DOHH2 (cell line): ENCODE data around the gene ARL8B.

Experiments
- H3F3A ChIP-seq: fragments of 200-600 bp; sonication (generic), shearing (Covaris generic); 2 replicates; pipeline ENCODE4 v1.6.0; 2016; ENCODE audit warnings: antibody characterized with exemption, mild to moderate bottlenecking; ENCODE audit not compliant: control insufficient read depth, insufficient read depth
- H3K27ac ChIP-seq: fragments of 200-600 bp; sonication (generic); 2 replicates; pipeline ENCODE4 v1.5.1; 2014; ENCODE audit warnings: low read depth, mild to moderate bottlenecking, low read length, moderate library complexity
- H3K27me3 ChIP-seq: fragments of 200-600 bp; sonication (generic); 2 replicates; pipeline ENCODE4 v1.6.1; 2014; ENCODE audit warnings: mild to moderate bottlenecking, low read length, mixed read lengths; ENCODE audit not compliant: control insufficient read depth
- H3K36me3 ChIP-seq: fragments of 200-600 bp; sonication (generic); 2 replicates; pipeline ENCODE4 v1.6.1; 2014; ENCODE audit warnings: mild to moderate bottlenecking, low read length, moderate library complexity, mixed read lengths; ENCODE audit not compliant: control insufficient read depth
- H3K4me1 ChIP-seq: fragments of 200-600 bp; sonication (generic); 2 replicates; pipeline ENCODE4 v1.6.1; 2014; ENCODE audit warnings: mild to moderate bottlenecking, low read length, mixed read lengths; ENCODE audit not compliant: control insufficient read depth
- H3K4me2 ChIP-seq: fragments of 200-600 bp; sonication (generic); 2 replicates; pipeline ENCODE4 v1.6.0; 2014; ENCODE audit warnings: mild to moderate bottlenecking, low read length, moderate library complexity
- H3K4me3 ChIP-seq: fragments of 200-600 bp; sonication (generic); 2 replicates; pipeline ENCODE4 v1.5.1; 2014; ENCODE audit warnings: mild to moderate bottlenecking, low read length, mixed read lengths
- H3K79me2 ChIP-seq: fragments of 200-600 bp; sonication (generic); 2 replicates; pipeline ENCODE4 v1.6.1; 2014; ENCODE audit warnings: mild to moderate bottlenecking, low read length, mixed read lengths; ENCODE audit not compliant: control insufficient read depth
- H3K9me2 ChIP-seq: fragments of 200-600 bp; sonication (generic); replicated peaks from 2 replicates; pipeline ENCODE4 v1.6.1; 2014; ENCODE audit warnings: mild to moderate bottlenecking, low read length, mixed read lengths; ENCODE audit not compliant: control insufficient read depth
- H3K9me3 ChIP-seq: fragments of 200-600 bp; sonication (generic); 2 replicates; pipeline ENCODE4 v1.6.1; 2014; ENCODE audit warnings: antibody characterized with exemption, low read length, mixed read lengths; ENCODE audit not compliant: control insufficient read depth, insufficient read depth
- H4K20me1 ChIP-seq: fragments of 200-600 bp; sonication (generic); 2 replicates; pipeline ENCODE4 v1.6.0; 2014; ENCODE audit warnings: low read depth, mild to moderate bottlenecking, antibody characterized with exemption, low read length, moderate library complexity; ENCODE audit not compliant: control insufficient read depth, insufficient read depth
- EZH2phosphoT487 ChIP-seq: fragments of 200-600 bp; sonication (generic); IDR thresholded peaks from 2 replicates; pipeline ENCODE4 v1.6.1; 2017; ENCODE audit warnings: borderline replicate concordance, mild to moderate bottlenecking, antibody characterized with exemption, low read length, moderate library complexity, mixed read lengths
- TF ChIP-seq, protein P1 (sequence below): fragments of 200-600 bp; sonication (generic); IDR thresholded peaks from one replicate; pipeline ENCODE4 v1.5.1; 2014; ENCODE audit warnings: antibody characterized with exemption, mild to moderate bottlenecking, low read depth, low read length; ENCODE audit not compliant: poor library complexity, severe bottlenecking

The ARL8B gene

GRCh38 chr3:5165698-5166097, 43.6 kb downstream of the ARL8B start:
- Histone ChIP-seq H3K4me2 (no peak overlapping the region), H3K27me3 (no peaks in the 10 kb centered on the region), H3F3A (peaks cover 9% of the 10 kb centered on the region; the same call in 1 of the 2 replicates), H3K9me2 (no peaks in the 10 kb centered on the region), H3K79me2 (peaks cover 100% of the 10 kb centered on the region), H4K20me1 (0 out of 2 replicates have a peak, but pooled peaks cover 4% of the 10 kb centered on the region), H3K4me3 (no peak overlapping the region), H3K4me1 (peaks cover 70% of the 10 kb centered on the region), H3K36me3 (peaks cover 21% of the 10 kb centered on the region), H3K9me3 (no peaks in the 10 kb centered on the region), H3K27ac (no peak overlapping the region)
- TF ChIP-seq EZH2phosphoT487 = no peak
- TF ChIP-seq, protein P1, sequence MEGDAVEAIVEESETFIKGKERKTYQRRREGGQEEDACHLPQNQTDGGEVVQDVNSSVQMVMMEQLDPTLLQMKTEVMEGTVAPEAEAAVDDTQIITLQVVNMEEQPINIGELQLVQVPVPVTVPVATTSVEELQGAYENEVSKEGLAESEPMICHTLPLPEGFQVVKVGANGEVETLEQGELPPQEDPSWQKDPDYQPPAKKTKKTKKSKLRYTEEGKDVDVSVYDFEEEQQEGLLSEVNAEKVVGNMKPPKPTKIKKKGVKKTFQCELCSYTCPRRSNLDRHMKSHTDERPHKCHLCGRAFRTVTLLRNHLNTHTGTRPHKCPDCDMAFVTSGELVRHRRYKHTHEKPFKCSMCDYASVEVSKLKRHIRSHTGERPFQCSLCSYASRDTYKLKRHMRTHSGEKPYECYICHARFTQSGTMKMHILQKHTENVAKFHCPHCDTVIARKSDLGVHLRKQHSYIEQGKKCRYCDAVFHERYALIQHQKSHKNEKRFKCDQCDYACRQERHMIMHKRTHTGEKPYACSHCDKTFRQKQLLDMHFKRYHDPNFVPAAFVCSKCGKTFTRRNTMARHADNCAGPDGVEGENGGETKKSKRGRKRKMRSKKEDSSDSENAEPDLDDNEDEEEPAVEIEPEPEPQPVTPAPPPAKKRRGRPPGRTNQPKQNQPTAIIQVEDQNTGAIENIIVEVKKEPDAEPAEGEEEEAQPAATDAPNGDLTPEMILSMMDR = no peak

- Histone ChIP-seq H3K27me3 (no peaks in the 10 kb centered on the region), H3K9me3 (no peaks in the 10 kb centered on the region), H3K9me2 (no peaks in the 10 kb centered on the region), H3K79me2 (peaks cover 95% of the 10 kb centered on the region), H3K4me2 (no peak overlapping the region), H3K4me3 (no peak overlapping the region), H3K27ac (no peak overlapping the region), H3K4me1 (peaks cover 59% of the 10 kb centered on the region), H3F3A (peaks cover 9% of the 10 kb centered on the region; the same call in 1 of the 2 replicates), H4K20me1 (no peaks in the 10 kb centered on the region), H3K36me3 (peaks cover 27% of the 10 kb centered on the region)
- no peak for TF ChIP-seq EZH2phosphoT487
- TF ChIP-seq, protein P1 = no peak
Measured at GRCh38 chr3:5166846-5167245, 44.8 kb downstream of the ARL8B start.

DNA sequence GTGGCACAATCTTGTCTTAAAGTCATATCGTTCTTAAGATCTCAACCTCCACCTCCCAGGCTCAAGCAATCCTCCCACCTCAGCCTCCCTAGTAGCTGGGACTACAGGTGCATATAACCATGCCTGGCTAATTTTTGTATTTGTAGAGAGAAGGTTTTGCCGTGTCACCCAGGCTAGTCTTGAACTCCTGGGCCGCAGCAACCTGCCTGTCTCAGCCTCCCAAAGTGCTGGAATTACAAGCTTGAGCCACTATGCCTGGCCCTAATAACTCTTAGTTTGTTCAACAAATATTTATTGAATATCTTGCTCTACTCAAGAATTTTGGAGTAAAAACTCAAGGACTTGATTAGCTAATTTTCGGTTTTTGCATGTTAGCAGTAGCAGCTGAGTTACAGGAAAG, 46.0 kb downstream of the ARL8B start:
- H3K36me3 ChIP-seq = peaks cover 35% of the 10 kb centered on the region
- peaks cover 82% of the 10 kb centered on the region for H3K79me2 ChIP-seq
- H3K27me3 ChIP-seq = no peaks in the 10 kb centered on the region
- peaks cover 9% of the 10 kb centered on the region; the same call in 1 of the 2 replicates for H3F3A ChIP-seq
- no peak overlapping the region for H3K27ac ChIP-seq
- TF ChIP-seq, protein P1 = no peak
- TF ChIP-seq EZH2phosphoT487 = no peak
- no peaks in the 10 kb centered on the region for H3K9me3 ChIP-seq
- no peaks in the 10 kb centered on the region for H3K9me2 ChIP-seq
- H4K20me1 ChIP-seq = no peaks in the 10 kb centered on the region
- H3K4me1 ChIP-seq = peaks cover 50% of the 10 kb centered on the region
- no peak overlapping the region; the same call in 1 of the 2 replicates for H3K4me2 ChIP-seq
- no peak overlapping the region for H3K4me3 ChIP-seq
